ENCODE measurements around the gene STPG1. TPM values are rescaled to one million over a fixed set of nuclear protein-coding genes. Genes with fewer than 3 reads are reported as not detected.
"Not testable (repeated sequence)": the region's sequence is repeated elsewhere in the genome, so short reads cannot be mapped to it uniquely, and the experiment has no call there.

Gene STPG1
- polyA plus RNA-seq, 1 donor from 2014 or later, result 0.89 TPM

DNA sequence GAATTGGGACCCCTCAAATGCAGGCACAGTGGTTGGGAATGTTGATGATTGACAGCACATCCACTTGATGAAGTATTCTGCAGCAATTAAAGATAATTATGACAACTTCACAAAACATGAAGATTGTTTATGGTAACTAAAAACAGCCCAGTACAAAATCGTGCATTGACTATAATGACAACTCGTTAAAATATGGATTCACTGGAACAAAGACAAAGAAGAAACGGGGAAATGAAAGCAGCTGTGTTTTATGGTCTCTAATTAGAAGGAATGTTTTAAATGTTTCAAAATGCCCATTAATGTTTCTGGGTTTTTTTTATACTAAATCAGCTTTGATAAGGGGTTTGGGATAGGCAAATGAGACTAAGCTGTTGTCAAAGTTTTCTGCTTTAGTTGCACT, 38.2 kb upstream of the STPG1 start (continued):
- TF ChIP-seq, protein P1, sequence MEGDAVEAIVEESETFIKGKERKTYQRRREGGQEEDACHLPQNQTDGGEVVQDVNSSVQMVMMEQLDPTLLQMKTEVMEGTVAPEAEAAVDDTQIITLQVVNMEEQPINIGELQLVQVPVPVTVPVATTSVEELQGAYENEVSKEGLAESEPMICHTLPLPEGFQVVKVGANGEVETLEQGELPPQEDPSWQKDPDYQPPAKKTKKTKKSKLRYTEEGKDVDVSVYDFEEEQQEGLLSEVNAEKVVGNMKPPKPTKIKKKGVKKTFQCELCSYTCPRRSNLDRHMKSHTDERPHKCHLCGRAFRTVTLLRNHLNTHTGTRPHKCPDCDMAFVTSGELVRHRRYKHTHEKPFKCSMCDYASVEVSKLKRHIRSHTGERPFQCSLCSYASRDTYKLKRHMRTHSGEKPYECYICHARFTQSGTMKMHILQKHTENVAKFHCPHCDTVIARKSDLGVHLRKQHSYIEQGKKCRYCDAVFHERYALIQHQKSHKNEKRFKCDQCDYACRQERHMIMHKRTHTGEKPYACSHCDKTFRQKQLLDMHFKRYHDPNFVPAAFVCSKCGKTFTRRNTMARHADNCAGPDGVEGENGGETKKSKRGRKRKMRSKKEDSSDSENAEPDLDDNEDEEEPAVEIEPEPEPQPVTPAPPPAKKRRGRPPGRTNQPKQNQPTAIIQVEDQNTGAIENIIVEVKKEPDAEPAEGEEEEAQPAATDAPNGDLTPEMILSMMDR (IDR thresholded peaks at IDR 0.05; ENCODE audit: poor library complexity, severe bottlenecking), result no peak
- TF ChIP-seq MXI1 (conservative IDR thresholded peaks at IDR 0.05; ENCODE audit: poor library complexity, severe bottlenecking) (no peak), TAF1 (IDR thresholded peaks at IDR 0.05; ENCODE audit: low read depth) (no peak)

DNA sequence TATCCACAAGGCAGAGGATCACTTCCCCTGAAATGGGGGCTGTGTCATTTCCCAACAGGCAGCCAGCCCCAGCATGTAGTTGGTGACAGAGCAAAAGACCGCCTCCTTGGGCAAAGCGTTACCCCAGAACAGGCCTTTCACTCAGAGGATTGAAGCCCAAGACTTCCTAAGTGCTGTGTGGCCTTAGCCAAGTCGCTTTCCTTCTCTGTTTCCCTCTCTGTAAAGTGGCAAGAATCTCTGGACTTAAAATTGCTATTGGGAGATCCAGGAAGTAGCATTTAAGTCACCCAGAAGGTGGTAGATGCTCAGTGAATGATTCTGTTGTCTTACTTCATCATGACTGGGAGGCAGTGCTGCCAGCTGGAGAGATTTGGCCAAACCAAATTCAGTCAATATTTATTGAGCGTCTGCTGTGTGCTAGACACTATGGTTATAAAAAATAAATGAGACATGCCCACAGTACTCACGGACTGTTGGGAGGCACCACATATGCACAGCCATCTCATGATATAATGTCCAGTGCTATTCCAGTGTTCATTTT, 37.3 kb upstream of the STPG1 start:
- Histone ChIP-seq H3K36me3 (ENCODE audit: insufficient read depth, low read length) (no peaks in the 10 kb centered on the region), H3F3A (ENCODE audit: insufficient read depth, low read length, poor library complexity, severe bottlenecking) (no peaks in the 10 kb centered on the region), H3K9me3 (ENCODE audit: low read length) (no peaks in the 10 kb centered on the region), H3K79me2 (replicated peaks; ENCODE audit: insufficient read depth, low read length) (no peaks in the 10 kb centered on the region), H3K4me2 (ENCODE audit: low read length) (no peak overlapping the region), H2AFZ (ENCODE audit: low read depth, low read length) (no peak overlapping the region), H4K20me1 (ENCODE audit: insufficient read depth) (no peaks in the 10 kb centered on the region), H3K4me3 (ENCODE audit: low read length) (no peak overlapping the region), H3K27me3 (ENCODE audit: insufficient read depth, low read depth, low read length) (no peaks in the 10 kb centered on the region), H3K27ac (ENCODE audit: low read length) (no peak overlapping the region), H3K9me2 (ENCODE audit: insufficient read depth, low read length) (no peaks in the 10 kb centered on the region), H3K9ac (ENCODE audit: low read length) (no peak overlapping the region)
- TF ChIP-seq, protein P1 (IDR thresholded peaks at IDR 0.05; ENCODE audit: poor library complexity, severe bottlenecking), result no peak
- no peak for TF ChIP-seq MXI1 (conservative IDR thresholded peaks at IDR 0.05; ENCODE audit: poor library complexity, severe bottlenecking)

GRCh38 chr1:24450316-24450715, 36.7 kb upstream of the STPG1 start:
- Histone ChIP-seq H3K9me2 (ENCODE audit: insufficient read depth, low read length) (no peaks in the 10 kb centered on the region), H3K36me3 (ENCODE audit: insufficient read depth, low read length) (no peaks in the 10 kb centered on the region), H4K20me1 (ENCODE audit: insufficient read depth) (no peaks in the 10 kb centered on the region), H3K27me3 (ENCODE audit: insufficient read depth, low read depth, low read length) (no peaks in the 10 kb centered on the region), H3F3A (ENCODE audit: insufficient read depth, low read length, poor library complexity, severe bottlenecking) (no peaks in the 10 kb centered on the region), H3K79me2 (replicated peaks; ENCODE audit: insufficient read depth, low read length) (no peaks in the 10 kb centered on the region), H3K4me3 (ENCODE audit: low read length) (no peak overlapping the region), H3K9me3 (ENCODE audit: low read length) (no peaks in the 10 kb centered on the region), H3K9ac (ENCODE audit: low read length) (no peak overlapping the region), H3K27ac (ENCODE audit: low read length) (no peak overlapping the region), H2AFZ (ENCODE audit: low read depth, low read length) (no peak overlapping the region), H3K4me2 (ENCODE audit: low read length) (no peak overlapping the region)
- TF ChIP-seq SMC3 (conservative IDR thresholded peaks at IDR 0.05; ENCODE audit: poor library complexity) (no peak), EP300 (conservative IDR thresholded peaks at IDR 0.05; ENCODE audit: poor library complexity, severe bottlenecking) (no peak), EZH2 (IDR thresholded peaks at IDR 0.05; ENCODE audit: borderline replicate concordance, insufficient read depth, low read length, poor library complexity, severe bottlenecking) (no peak), POLR2AphosphoS5 (IDR thresholded peaks at IDR 0.05) (no peak), MXI1 (conservative IDR thresholded peaks at IDR 0.05; ENCODE audit: poor library complexity, severe bottlenecking) (no peak), RAD21 (conservative IDR thresholded peaks at IDR 0.05) (no peak), TAF1 (IDR thresholded peaks at IDR 0.05; ENCODE audit: low read depth) (no peak)
- TF ChIP-seq, protein P1 (IDR thresholded peaks at IDR 0.05; ENCODE audit: poor library complexity, severe bottlenecking), result no peak
- TF ChIP-seq, protein P2, sequence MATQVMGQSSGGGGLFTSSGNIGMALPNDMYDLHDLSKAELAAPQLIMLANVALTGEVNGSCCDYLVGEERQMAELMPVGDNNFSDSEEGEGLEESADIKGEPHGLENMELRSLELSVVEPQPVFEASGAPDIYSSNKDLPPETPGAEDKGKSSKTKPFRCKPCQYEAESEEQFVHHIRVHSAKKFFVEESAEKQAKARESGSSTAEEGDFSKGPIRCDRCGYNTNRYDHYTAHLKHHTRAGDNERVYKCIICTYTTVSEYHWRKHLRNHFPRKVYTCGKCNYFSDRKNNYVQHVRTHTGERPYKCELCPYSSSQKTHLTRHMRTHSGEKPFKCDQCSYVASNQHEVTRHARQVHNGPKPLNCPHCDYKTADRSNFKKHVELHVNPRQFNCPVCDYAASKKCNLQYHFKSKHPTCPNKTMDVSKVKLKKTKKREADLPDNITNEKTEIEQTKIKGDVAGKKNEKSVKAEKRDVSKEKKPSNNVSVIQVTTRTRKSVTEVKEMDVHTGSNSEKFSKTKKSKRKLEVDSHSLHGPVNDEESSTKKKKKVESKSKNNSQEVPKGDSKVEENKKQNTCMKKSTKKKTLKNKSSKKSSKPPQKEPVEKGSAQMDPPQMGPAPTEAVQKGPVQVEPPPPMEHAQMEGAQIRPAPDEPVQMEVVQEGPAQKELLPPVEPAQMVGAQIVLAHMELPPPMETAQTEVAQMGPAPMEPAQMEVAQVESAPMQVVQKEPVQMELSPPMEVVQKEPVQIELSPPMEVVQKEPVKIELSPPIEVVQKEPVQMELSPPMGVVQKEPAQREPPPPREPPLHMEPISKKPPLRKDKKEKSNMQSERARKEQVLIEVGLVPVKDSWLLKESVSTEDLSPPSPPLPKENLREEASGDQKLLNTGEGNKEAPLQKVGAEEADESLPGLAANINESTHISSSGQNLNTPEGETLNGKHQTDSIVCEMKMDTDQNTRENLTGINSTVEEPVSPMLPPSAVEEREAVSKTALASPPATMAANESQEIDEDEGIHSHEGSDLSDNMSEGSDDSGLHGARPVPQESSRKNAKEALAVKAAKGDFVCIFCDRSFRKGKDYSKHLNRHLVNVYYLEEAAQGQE (IDR thresholded peaks at IDR 0.05; ENCODE audit: borderline replicate concordance), result no peak

DNA sequence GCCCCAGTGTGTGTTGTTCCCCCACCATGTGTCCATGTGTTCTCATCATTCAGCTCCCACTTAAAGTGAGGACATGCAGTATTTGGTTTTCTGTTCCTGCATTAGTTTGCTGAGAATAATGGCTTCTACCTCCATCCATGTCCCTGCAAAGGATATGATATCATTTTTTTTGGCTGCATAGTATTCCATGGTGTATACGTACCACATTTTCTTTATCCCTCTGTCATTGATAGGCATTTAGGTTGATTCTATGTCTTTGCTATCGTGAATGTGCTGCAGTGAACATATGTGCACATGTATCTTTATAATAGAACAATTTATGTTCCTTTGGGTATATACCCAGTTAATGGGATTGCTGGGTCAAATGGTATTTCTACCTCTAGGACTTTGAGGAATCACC, 32.9 kb upstream of the STPG1 start:
- not testable (repeated sequence) for H3K4me2 ChIP-seq (ENCODE audit: low read length); H4K20me1 ChIP-seq (ENCODE audit: insufficient read depth); H3K4me3 ChIP-seq (ENCODE audit: low read length); H3K9me2 ChIP-seq (ENCODE audit: insufficient read depth, low read length); H3F3A ChIP-seq (ENCODE audit: insufficient read depth, low read length, poor library complexity, severe bottlenecking); H3K27ac ChIP-seq (ENCODE audit: low read length); H3K9me3 ChIP-seq (ENCODE audit: low read length); H3K9ac ChIP-seq (ENCODE audit: low read length); H3K27me3 ChIP-seq (ENCODE audit: insufficient read depth, low read depth, low read length); H2AFZ ChIP-seq (ENCODE audit: low read depth, low read length); H3K79me2 ChIP-seq (replicated peaks; ENCODE audit: insufficient read depth, low read length); H3K36me3 ChIP-seq (ENCODE audit: insufficient read depth, low read length)

Measured in neural cell (in vitro differentiated cells).